ENCODE measurements around the gene CAMK1D.
"Not testable (repeated sequence)": the region's sequence is repeated elsewhere in the genome, so short reads cannot be mapped to it uniquely, and the experiment has no call there.

Gene CAMK1D

DNA sequence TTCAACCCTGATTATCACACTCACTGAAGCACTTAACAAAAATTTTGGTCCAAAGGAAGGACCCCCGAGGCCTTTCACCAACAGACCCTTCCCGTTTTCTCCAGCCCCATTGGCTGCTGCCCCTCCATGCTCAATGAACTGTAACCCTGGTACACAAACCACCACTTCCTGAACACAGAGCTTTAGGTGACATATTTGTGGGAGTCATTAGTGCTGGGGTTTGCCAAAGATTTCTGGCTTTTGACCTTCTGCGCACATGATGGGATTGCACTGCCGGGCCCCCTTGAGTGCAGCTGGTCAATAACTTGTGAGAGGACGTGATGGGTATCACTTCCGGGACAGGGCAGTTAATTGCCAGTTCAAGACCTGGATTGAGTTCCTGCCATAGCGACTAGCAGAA, 9.0 kb upstream of the CAMK1D start:
- DNase-seq (ENCODE audit: low read depth in 1 of 2, low spot score in 1 of 2): no peak

DNA sequence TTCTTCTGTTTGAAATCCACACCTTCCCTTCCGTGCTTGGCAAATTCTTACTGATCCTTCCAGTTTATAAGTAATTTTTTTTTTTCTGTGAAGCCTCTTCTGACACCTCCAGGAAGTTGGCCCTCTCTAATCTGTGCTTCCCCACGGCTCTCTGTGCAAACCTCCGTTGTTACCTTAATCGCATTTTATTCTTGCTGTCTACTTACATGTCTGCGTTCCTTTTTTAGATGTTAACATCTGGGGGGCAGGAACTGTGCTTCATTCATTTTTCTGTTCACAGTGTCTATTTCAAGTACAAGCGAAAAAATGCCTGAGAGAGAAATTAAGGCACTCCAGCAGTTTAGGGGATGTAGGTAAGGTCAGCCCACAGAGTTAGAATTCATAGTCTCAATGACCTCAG, 8.4 kb upstream of the CAMK1D start:
- DNase-seq (ENCODE audit: low read depth in 1 of 2, low spot score in 1 of 2): no peak

DNA sequence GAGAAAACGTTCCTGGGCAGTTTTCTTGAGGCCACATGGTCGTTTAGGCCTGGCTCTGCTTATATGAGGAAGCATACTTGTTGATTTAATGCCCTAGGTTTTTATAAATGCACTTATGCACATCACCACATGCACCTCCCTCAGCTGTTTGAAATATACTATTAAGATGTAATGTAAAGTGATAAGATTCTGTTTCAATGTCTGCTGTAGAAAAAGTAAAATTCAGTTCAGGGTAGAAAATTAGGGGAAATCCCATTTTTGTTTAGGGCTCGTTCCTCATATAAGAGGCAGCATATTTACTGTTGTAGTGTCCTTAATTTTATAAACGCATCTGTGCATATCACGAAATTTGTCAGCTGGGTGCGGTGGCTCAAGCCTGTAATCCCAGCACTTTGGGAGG, 7.8 kb upstream of the CAMK1D start:
- no peak for DNase-seq (ENCODE audit: low read depth in 1 of 2, low spot score in 1 of 2)

DNA sequence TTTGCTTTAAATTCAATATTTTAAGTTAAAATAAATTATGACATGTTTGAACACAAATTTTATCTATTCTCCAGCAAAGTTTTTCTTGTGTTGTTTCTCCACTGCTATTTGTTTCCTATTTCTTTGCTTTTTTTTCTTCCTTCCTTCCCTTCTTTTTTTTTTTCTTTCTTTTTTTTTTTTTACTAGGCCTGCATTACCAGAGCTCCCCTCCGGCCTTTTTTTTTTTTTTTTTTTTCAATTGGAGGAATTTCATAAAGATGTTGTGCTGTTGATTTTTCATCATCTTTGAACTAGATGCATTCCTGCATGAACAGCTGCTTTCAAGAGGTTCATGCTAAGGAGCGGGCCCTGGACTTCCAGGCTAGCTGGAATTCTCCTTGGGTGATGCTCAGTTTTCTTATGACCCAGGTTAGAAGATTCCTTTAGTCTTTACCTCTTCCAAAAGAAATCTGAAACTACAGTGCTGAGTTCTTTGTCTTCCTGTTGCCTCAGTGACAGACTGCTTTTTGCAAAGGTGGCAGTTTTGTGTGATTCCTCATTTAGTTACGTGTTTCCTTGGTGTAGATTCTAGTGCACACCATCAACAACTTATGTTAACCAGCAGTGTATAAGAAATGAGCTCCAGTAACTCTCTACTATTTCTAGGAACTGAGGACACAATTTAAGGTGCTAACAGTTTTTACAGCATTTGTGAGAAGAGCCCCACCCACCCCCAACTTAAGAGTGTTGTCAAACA, 4.8 kb upstream of the CAMK1D start:
- no peak for DNase-seq (ENCODE audit: low read depth in 1 of 2, low spot score in 1 of 2)

DNA sequence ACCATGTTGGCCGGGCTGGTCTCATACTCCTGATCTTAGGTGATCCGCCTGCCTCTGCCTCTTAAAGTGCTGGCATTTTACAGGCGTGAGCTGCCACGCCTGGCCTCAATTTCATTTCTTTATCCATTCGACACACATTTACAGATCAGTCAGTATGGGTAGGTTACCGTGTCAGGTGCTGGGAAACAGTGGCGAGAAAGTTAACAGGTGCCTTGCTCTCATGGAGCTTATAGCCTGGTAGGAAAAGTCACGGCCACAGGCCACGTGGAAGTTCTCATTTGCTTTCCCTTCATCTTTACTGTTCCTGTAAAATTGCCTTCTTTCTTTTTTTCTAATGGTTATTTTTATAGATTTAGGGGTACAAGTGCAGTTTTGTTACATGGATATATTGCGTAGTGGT, 2.6 kb upstream of the CAMK1D start:
- DNase-seq (ENCODE audit: low read depth in 1 of 2, low spot score in 1 of 2): no peak

DNA sequence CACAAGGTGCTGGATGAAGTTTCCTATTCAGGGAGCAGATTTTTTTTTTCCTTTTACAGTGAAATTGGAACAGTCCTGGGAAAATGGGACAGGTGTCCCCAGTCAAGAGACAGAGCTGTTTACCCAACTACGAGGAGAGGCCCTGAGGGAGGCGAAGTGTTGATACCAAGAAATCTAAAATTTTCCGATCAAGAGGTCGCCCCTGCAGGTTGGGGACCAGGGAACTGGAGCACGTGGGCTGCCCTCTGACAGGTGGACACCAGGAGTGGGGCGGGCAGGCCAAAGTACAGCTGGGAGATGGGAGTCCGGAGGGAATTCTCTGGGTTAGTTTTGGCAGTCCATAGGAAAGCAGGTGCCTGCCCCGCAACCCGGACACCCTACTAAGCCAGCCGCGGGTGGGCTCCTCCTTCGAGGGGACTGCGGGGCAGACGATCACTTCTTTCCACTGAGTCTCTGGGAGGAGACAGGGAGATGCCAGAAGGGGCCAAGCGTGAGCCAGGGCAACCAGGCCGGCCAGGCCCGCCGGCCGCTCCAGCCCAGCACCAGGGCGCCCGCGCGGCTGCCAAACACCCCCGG, 965 bp upstream of the CAMK1D start:
- no peak for DNase-seq (ENCODE audit: low read depth in 1 of 2, low spot score in 1 of 2)

DNA sequence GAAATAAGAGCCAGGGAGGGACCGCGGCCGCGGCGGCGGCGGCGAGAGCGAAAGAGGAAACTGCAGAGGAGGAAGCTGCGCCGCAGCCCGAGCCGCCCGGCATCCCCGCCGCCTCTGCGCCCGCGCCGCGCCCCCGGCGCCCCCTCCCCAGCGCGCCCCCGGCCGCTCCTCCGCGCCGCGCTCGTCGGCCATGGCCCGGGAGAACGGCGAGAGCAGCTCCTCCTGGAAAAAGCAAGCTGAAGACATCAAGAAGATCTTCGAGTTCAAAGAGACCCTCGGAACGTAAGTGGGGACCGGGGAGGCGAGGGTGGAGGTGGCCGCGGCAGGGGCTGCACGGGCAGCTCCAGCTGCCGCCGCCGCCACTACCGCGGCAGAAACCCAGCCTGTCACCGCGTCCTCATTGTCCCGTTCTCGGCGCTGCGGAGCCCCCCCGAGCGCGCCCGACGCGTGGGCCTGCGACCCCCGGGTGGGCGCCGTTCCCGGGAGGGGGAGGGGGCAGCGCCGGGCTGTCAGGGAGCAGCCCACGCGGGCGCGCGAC, 351 bp downstream of the CAMK1D start:
- DNase-seq (ENCODE audit: low read depth in 1 of 2, low spot score in 1 of 2): no peak

DNA sequence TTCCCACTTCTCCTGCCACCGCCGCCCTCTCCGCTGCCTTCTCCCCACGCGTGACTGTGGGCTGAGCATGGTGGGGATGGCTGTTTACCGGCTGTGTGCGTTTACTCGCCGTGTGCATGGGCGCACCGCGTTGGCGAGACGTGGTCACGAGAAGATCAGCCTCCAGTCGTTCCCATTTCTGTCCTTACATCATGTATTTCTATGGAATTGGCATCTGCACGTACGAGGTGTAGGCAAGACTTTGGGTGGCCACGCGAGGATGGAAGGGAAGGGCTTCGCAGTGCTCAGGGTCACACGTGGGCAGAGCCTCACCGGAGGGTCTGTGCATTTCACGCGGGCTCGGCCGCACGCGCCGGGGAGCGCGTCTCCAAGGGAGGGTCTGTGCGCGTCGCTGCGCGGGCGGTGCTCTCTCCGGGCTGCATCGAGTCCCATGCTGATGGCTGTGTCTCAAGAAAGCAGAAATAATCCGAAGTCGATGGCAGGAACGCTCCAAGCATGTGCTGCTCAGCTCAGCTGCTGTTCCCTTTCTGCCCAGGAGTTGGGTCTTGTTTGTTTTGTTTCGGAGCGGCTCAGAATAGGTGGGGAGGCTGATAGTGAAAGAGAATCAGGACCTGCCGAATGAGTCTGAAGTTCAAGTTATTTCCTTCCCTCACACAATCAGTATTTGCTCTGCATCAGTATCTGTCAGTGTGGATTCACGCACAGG, 973 bp downstream of the CAMK1D start:
- DNase-seq (ENCODE audit: low read depth in 1 of 2, low spot score in 1 of 2): peak in 1 of 2 donors; percentile 32

DNA sequence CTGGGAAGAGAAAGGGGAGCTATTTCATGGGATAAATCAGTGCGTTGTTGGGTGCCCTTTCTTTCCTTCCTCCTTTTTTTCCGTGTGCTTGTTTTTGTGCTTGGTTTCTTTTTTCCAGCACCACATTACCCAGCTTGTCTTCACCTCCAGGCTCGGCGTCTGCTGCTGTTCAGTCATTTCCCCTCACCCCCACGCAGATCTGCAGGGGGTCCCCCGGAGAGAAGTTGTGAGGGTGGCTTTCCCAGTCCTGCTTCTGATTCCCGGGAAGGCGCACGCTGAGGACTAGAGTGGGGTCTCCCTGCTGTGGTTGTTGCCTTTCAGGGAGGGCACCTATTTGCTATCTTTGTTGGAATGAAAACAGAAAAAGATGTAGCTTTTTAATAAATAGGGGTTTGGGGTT, 1.6 kb downstream of the CAMK1D start:
- DNase-seq (ENCODE audit: low read depth in 1 of 2, low spot score in 1 of 2): no peak

DNA sequence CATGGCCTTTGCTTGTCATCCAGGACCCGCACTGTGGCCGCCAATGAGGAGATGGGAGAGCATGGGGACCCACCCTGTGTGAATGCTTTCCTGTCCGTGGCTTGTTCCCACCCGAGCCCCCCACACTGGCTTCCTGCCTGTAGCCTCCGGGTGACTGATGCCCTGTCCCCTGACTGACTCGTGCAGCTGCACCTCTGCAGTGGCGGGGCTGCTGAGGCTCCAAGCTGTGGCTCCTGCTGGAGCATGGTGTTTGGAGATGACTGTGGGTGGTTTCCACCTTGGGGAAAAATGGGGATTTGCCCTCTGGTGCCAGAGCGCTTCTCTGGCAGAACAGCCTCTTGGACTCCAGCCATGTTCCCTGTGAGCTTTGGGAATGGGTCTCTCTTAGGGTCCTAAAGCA, 2.1 kb downstream of the CAMK1D start:
- DNase-seq (ENCODE audit: low read depth in 1 of 2, low spot score in 1 of 2): no peak

DNA sequence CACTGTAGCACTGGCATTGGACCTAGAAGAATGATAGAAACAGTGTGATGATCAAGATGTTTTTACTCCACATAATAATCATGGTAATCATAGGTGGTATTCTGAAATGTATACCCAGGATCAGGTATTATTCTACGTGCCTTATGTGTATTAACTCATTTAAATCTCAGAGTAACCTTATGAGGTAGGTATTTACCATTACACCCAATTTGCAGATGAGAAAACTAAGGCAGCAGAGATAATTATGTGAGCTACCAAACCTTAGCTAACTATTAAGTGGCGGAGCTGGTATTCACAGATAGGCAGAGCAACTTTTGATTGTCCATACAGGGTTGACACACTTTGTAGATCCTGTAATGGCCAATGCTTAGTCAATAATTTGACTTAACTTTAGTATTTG, 2.5 kb downstream of the CAMK1D start:
- DNase-seq (ENCODE audit: low read depth in 1 of 2, low spot score in 1 of 2): no peak

DNA sequence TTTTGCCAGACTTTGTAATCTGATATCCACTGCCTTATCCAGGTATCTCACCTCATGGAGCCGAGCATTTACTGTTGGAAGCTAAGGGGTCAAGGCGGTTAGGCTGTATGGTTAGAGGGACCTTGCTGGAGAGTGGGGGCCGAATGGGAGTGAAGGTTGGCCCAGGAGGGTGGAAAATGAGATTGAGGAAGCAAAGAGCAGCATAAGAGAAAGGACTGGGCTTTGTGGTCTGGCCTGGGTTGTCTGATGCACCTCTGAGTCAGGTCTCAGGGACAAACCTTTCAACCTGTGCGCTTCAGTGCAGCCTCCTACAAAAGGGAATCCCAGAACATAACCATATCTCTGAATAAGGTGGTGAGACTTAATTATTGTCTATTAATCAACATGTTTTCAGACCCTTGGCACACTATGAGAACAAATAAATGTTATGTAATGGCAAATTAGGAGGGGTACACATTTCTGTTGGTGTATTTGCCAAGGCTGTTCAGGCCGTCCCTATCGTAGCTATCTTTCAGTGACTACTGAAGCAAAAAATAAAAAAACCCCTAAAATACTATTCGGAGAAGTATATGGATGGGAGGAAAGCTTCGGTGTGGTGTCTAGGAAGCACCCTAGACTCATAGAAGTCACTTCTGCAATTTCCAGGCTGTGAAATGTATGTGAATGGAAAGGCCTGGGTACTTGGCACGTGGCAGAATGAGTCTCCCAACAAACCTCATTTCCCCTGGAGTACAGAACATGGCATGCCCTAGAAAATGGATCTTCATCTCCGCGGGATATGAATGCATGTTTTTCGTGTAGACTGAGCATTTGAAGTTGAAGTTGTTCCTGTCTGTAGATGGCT, 4.3 kb downstream of the CAMK1D start:
- no peak for DNase-seq (ENCODE audit: low read depth in 1 of 2, low spot score in 1 of 2)

DNA sequence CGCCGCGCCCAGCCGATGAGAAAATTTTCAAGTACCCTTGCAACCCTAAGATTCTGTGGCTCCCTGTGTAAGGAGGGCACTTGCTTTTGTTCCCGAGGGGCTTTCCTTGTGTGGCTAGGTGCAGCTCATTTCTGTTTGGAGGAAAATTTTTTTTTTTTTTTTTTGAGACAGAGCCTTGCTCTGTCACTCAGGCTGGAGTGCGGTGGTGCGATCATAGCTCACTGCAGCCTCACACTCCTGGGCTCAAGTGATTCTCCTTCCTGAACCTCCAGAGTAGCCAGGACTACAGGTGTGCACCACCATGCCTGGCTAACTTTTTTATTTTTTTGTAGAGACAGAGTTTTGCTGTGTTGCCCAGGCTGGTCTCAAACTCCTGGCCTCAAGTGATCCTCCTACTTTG, 5.3 kb downstream of the CAMK1D start:
- DNase-seq (ENCODE audit: low read depth in 1 of 2, low spot score in 1 of 2): not testable (repeated sequence)

DNA sequence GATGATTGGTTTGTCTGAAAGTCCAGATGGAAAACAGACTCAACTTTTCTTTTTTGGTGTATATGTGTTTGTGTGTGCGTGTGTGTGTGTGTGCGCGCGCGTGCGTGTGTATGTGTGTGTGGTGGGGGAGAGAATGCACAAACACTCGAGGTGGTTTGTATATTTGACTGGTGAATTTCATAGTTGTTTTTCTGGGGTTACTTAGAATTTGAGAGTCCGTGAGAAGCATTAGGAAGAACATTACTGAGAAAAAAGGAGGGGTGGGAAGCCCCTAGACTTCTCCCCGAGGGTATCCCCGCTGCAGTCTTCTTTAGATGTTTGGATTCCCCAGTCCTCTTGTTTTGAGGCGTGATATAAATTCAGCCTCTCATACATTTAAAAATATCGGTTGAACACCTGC, 6.0 kb downstream of the CAMK1D start:
- DNase-seq (ENCODE audit: low read depth in 1 of 2, low spot score in 1 of 2): no peak

DNA sequence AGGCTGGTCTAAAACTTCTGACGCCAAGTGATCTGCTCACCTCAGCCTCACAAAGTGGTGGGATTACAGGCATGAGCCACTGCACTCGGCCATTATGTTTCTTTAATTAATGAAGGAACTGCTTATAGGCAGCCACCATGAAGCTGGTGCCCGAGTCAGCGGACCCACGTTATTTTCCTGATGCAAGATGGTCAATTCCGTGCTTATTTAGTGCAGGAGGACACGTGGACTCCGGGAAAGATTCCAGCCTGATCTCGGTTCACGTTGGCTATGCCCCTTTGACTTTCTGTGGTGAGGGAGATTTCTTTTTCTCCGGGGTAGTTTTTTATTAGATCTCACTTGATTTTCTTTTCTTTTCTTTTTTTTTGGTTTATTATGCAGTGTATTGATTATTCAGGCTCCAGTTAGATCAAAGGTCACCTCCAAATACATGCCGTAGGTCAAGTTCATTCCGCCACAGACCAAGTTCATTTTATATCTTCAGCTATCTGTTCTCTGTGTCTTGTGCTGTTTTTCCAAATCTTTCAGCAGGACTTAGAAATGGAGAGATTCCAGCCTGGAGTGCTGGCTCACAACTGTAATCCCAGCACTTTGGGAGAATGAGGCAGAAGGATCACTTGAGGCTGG, 8.3 kb downstream of the CAMK1D start:
- DNase-seq (ENCODE audit: low read depth in 1 of 2, low spot score in 1 of 2): no peak

DNA sequence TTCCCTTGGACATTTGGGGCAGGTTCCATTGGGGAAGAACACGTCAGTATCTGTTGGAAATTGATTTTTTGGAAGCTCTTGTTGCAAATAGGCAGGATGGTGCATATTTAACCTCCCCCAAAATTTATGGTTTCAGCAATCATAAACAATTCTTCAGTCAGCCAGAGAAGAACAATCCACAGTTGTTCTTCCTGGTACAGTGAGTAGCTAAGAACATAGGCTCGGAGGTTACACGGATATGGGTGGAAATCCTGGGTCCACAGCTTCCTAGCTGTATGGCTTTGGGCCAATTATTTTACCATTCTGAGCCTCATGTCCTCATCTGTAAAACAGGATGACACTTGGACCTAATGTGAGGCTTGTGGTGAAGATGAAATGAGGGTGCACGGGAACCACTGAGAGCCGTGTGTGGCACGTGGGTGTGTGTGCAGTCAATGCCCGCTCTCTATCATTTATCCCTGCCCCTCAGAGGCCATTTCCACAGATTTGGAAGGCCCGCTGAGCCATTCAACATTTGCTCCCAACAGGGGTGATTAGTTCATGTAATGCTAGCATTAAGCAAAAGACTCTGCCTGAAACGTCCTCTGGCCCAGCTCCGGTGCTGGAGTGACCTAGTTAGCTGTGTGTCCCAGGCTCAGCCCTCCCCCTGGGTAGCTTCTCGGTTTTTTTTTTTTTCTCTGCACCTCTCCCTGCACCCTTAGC, 9.7 kb downstream of the CAMK1D start:
- DNase-seq (ENCODE audit: low read depth in 1 of 2, low spot score in 1 of 2): no peak

DNA sequence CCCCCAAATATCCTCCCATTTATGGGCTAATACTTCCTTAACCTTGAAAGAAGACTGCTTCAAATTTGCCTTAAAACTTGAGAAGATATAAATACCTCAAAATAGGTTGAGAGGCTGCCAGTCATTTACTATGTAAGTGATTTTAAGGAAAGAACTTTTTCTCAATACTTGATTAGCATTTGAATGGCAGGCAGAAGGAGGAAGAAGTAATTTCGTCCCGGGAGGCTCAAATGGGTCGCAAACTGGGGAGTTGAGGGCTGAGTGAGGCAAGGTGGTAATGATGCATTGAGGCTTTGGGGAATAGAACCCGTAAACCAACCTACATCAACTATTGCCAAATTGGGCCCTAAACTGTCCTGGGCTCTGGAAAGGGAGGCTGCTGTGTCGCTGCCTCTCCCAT, 11.1 kb downstream of the CAMK1D start:
- DNase-seq (ENCODE audit: low read depth in 1 of 2, low spot score in 1 of 2): no peak

DNA sequence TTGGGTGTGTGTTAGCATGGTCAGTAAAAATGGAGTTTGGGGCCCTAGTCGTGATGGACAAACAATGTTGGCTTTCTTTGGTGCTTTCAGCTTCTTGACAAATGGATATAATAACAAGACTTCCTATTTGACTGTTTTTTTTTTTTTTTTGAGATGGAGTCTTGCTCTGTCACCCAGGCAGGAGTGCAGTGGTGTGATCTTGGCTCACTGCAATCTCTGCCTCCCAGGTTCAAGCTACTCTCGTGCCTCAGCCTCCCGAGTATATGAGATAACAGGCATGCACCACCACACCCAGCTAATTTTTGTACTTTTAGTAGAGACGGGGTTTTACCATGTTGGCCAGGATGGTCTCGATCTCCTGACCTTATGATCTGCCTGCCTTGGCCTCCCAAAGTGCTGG, 11.8 kb downstream of the CAMK1D start:
- DNase-seq (ENCODE audit: low read depth in 1 of 2, low spot score in 1 of 2): not testable (repeated sequence)

DNA sequence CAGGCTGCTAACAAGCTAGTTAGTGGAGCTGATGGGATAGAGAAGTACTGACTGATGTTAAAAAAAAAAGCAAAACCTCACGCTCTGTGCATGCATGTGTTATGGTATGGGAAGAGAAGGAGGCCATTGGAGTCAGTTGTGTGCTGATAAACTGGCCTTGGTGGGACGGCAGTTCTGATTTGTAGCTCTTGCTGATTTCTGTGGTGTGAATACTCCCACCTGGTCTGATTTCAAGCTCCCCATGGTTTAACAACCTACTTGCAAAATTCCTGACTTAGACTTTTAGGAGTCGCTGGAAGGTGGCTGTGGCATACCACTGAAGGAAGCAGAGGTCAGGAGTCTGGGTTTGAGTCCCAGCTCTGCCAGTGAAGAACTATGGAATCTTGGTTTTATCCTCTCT, 15.2 kb downstream of the CAMK1D start:
- no peak for DNase-seq (ENCODE audit: low read depth in 1 of 2, low spot score in 1 of 2)

DNA sequence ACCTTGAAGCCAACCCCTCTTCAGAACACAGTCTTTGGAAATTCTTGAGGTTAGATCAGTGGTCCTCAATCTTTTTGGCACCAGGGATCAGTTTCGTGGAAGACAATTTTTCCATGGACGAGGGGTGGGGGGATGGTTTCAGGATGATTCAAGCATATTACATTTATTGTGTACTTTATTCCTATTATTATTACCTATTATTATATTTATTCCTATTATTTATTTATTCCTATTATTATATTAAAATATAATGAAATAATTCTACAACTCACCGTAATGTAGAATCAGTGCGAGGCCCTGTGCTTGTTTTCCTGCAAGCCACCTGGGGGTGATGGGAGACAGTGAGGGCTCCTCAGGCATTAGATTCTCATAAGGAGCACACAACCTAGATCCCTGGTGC, 17.9 kb downstream of the CAMK1D start:
- no peak for DNase-seq (ENCODE audit: low read depth in 1 of 2, low spot score in 1 of 2)

Measured in activated CD4-positive, alpha-beta T cell treated with anti-CD3 and anti-CD28 coated beads, Interleukin-2, amount 50 U/mL, for 24 hours (primary cell).